GM19328 (cell line): ENCODE measurements around the gene PARVG.

ENCODE experiments used
- ATAC-seq: cut with Tn5 transposase; IDR thresholded peaks from one replicate; pipeline ENCODE4 v1.9.1; 2021; ENCODE audit warnings: mild to moderate bottlenecking, moderate library complexity; ENCODE audit not compliant: unreplicated experiment

PARVG gene

GRCh38 chr22:44180706-44181032 lies at the start of gene PARVG:
TSS of gene PARVG (plus strand) at chr22:44180925. CDS start at chr22:44183330, 2,405 bp downstream.
- ATAC-seq = no peak

DNA sequence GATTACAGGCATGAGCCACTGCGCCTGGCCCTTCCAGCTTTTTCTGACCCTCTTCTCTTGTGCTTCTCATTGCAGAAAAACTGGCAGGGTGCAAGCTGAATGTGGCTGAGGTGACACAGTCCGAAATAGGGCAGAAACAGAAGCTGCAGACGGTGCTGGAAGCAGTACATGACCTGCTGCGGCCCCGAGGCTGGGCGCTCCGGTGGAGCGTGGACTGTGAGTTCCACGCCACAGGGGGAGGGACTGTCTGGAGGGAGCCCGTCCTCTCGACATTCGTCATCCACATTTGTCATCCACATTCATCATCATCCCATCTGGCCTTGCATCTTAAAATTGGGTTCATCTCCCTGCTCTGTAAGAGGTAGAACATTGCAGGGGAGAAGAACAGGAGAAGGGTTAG lies 49.3 kb upstream of the PARVG start:
- no peak for ATAC-seq

- no peak for ATAC-seq
These were observed 48.6 kb upstream of the PARVG start for GRCh38 chr22:44131989-44132685.

GRCh38 chr22:44132724-44133123 lies 48.0 kb upstream of the PARVG start:
- ATAC-seq = no peak

DNA sequence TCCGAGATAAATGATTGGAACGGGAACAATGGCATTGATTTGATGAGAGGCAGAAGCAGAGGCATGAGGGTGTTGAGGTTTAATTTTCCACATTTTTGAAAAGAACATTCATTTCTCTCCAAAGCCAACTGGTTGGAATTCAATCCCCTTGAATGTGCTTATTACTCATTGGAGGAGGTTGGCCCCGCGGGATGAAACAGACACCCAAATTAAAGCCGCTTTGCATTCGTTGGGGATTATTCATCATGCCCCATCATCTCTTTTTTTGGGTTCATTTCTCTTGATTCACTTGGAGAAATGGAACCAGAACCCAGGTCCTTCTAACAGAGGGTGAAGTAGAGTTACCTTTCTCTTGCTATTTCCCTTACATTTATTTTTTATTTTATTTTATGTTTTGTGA lies 47.6 kb upstream of the PARVG start:
- ATAC-seq = no peak

DNA sequence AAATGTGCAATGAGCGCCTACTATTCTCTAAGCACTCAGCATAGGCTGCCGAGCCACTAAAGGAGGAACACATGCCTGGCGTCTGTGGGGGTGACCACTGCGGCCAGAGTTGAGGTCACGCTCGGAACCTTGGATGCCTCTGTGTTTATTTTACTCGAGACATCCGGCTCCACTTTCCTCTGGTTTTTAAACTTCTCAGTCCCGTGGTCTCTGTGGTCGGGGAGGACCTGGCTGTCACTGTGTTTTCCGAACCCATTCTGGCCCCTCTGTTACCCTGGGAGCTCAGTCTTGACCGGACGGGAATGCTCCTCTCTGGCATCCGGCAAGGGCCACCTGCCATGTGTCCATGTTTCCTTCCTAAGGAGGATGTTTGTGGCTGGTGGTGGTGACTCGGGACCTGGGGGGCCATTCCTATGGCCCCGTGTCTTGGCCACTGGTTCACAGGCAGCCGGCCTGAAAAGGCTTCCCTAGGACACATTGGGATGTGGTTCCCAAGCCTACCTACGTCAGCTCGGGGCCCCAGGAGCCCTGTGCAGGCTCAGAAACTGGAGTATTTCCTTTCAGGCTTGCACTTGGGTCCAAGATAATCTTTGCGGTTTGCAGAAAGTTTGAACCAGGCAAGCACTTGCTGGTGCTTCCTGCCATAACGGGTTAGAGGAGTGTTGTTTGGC lies 46.7 kb upstream of the PARVG start:
- ATAC-seq = no peak

DNA sequence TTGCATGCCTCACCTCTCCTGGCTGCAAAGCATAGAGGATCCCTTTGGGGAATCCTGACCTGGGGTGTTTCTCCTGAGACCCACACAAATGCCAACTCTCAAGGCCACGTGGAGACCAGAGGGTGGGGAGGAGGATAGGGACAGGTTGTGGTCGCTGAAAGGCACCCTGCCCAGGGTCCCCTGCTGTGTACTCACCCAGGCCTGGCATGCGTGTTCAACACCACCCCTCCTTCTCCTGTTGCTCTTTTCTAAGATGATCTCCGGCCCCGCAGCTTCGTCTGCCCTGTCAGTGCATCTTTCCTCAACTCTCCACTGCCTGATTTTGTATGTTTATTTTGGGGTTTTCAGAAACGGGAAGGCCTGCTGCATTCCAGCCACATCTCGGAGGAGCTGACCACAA lies 44.6 kb upstream of the PARVG start:
- ATAC-seq = no peak

GRCh38 chr22:44136786-44137185 lies 43.9 kb upstream of the PARVG start:
- no peak for ATAC-seq

DNA sequence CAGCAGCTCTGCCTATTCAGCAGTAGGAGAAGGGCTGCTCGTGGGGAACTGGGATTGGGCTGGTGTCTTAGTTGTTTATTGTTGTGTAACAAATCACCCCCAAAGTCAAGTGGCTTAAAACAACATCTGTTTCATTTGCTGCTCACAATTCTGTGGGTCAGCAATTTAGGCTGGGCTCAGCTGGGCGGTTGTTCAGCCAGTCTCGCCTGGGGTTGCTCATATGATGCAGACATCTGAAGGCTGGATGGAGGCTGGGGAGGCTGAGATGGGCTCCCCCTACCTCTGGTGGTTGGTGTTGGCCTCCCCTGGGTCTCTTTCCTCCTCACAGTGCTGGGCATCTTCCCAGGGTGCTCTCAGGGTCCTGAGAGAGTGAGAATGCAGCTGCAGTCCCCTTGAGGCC lies 43.3 kb upstream of the PARVG start:
- ATAC-seq = no peak

GRCh38 chr22:44139773-44140172 lies 41.0 kb upstream of the PARVG start:
- no peak for ATAC-seq

DNA sequence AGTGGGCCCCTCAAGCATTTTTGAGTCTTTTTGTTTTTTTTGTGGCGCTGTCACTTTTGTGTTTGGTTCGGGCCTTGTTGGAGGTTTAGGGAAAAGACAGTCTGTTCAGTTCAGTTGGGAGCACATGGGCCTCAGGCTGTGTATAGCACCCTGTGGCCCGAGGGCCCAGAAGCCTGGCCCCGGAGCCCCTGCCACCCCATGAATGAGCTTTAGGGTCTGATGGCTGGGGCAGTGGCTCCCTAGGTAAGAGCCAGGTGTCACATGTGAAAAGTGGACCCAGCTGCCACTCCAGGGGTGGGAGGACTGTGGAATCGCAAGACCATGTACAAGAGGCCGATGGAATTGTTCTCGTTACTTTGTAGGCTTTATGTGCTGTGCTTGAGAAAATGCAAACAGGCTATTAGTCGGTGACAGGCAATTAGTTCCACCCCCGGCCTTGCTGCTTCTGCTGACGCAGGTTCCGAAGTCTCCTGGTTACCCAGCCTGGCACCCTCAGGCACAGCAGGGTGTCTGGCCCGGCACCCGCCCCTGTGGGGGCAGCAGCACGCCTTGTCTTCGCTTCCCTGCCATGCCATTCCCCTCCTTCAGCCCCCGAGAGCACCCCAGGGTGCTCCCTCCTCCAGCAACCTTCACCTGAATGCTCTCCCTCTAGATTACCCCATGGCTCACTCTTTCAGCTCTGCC lies 38.2 kb upstream of the PARVG start:
- ATAC-seq = no peak

DNA sequence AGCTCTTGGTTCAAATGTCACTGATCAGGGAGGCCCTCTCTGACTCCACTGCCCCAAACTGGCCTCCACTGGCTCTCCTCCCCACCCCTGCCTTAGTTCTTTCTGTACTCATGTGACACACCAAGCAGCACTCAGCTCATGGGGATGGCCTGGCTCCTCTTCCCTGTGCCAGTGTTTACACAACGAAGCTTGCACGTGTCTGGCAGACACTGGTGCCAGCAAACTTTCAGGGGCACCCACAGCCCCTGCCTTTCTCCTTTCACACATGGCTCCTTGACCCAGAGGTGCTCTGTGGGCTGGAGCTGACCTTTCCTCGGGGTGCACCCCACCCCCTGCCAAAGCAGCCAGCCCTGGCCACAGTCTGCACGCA lies 37.6 kb upstream of the PARVG start:
- ATAC-seq = no peak

GRCh38 chr22:44143579-44143978 lies 37.1 kb upstream of the PARVG start:
- no peak for ATAC-seq

DNA sequence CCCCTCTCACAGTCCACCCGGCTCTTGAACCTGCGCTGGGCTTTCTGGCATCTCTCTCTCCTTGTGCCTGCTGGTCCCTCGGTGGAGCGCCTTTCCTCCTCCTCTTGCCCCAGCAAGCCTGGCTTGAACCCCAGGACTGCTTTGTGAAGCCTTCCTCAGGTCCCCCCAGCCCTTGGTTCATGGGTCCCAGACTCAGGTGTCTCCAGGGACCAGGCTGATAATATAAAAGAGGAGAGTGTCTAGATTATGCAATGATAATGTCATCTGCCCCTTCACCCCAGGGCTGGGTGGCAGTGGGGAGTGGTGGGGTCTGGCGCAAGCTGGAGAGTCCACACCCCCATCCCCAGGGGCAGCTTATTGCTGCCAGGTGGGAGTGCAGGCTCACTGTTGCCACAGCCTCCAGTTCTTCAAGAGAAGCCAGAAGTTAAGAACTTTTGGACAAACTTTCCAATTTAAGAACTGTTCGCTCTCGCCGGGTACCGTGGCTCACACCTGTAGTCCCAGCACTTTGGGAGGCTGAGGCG lies 36.6 kb upstream of the PARVG start:
- no peak for ATAC-seq

DNA sequence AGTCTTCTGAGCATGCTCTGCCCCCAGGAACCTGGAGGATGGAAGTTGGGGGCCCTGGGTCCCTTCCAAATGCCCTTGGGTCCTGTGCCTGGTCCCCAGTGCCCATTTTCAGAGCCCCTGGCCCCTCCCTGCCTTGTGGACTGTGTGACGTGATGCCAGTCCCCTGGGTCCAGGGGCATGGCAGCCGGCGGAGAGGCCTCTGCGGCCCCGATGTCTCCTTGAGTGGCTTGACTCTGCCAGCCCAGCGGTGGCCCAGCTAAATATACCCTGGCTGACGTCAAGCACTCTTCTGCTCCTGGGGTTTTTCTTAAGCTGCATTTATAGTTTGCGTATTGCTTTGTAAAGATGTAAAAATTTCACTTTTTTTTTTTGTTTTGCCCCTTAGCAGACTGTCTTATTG lies 35.2 kb upstream of the PARVG start:
- ATAC-seq = no peak

DNA sequence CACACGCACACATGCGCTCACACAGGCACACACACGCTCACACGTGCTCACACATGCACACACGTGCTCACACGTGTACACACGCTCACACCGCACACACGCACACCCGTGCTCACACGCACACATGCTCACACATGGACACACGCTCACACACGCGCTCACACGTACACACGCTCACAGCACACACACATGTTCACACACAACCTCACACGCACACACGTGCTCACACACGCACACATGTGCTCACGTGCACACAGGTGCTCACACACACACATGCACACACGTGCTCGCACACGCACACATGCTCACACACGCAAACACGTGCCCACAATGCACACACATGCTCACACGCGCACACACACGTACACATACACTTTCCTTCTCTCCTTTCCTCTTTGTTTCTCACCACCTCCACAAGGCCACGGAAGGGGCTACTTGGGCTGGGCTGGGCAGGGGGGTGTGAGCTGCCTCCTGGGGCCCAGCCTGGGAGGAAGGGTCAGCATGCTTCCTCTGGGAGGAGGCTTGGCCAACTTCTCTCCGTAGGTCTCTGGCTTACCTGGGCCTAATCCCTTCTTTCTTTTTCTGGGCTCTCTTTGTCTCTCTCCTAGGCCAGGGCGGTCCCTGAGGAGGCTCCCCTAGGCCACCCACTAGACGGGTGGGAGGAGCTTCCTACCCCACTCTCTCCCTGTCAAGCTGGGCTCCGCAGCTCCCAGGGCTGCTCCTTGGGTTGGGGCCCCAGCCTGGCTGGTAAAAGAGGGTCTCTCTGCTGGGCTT lies 34.5 kb upstream of the PARVG start:
- ATAC-seq = no peak

- ATAC-seq = no peak
These were observed 33.6 kb upstream of the PARVG start for GRCh38 chr22:44147008-44147645.

GRCh38 chr22:44147821-44148574 lies 32.7 kb upstream of the PARVG start:
- no peak for ATAC-seq

GRCh38 chr22:44151676-44152075 lies 29.0 kb upstream of the PARVG start:
- ATAC-seq = no peak

GRCh38 chr22:44153710-44154109 lies 27.0 kb upstream of the PARVG start:
- no peak for ATAC-seq
